Chondrocyte (in vitro differentiated cells): ENCODE measurements around the gene PEPD. TPM values are rescaled to one million over a fixed set of nuclear protein-coding genes. Genes with fewer than 3 reads are reported as not detected.

Experiments used
- DNase-seq: peaks from one replicate; pipeline ENCODE4 v3.0.0; 2021; ENCODE audit warnings: mixed read lengths, low spot score
- H3K27ac Mint-ChIP-seq: one replicate; pipeline ENCODE4 v1.8.0; 2021; ENCODE audit warnings: mild to moderate bottlenecking, moderate library complexity, mixed read lengths; ENCODE audit not compliant: unreplicated experiment
- H3K27me3 Mint-ChIP-seq: 2 replicates; pipeline ENCODE4 v1.8.0; 2021; ENCODE audit warnings: low read depth, mixed read lengths
- H3K36me3 Mint-ChIP-seq: 2 replicates; pipeline ENCODE4 v1.8.0; 2021; ENCODE audit warnings: low read depth, mixed read lengths
- H3K4me1 Mint-ChIP-seq: 2 replicates; pipeline ENCODE4 v1.8.0; 2021; ENCODE audit warnings: low read depth, mild to moderate bottlenecking, mixed read lengths
- H3K4me3 Mint-ChIP-seq: one replicate; pipeline ENCODE4 v1.8.0; 2021; ENCODE audit warnings: mild to moderate bottlenecking, moderate library complexity, mixed read lengths; ENCODE audit not compliant: unreplicated experiment
- H3K9me3 Mint-ChIP-seq: 2 replicates; pipeline ENCODE4 v1.8.0; 2021; ENCODE audit warnings: low read depth, mixed read lengths
- total RNA-seq: library from RNA; stranded (reverse); gene quantifications from 3 replicates; pipeline ENCODE4 v1.2.1, GENCODE V29; 2021
- TF ChIP-seq, protein P1 (sequence below): fragments of 200-600 bp; sonication (generic); IDR thresholded peaks from 2 replicates; pipeline ENCODE4 v1.5.0; 2021; ENCODE audit warnings: antibody characterized with exemption, mild to moderate bottlenecking, moderate library complexity

PEPD gene
- total RNA-seq, 1 donor from 2014 or later, result 55.6 TPM

DNA sequence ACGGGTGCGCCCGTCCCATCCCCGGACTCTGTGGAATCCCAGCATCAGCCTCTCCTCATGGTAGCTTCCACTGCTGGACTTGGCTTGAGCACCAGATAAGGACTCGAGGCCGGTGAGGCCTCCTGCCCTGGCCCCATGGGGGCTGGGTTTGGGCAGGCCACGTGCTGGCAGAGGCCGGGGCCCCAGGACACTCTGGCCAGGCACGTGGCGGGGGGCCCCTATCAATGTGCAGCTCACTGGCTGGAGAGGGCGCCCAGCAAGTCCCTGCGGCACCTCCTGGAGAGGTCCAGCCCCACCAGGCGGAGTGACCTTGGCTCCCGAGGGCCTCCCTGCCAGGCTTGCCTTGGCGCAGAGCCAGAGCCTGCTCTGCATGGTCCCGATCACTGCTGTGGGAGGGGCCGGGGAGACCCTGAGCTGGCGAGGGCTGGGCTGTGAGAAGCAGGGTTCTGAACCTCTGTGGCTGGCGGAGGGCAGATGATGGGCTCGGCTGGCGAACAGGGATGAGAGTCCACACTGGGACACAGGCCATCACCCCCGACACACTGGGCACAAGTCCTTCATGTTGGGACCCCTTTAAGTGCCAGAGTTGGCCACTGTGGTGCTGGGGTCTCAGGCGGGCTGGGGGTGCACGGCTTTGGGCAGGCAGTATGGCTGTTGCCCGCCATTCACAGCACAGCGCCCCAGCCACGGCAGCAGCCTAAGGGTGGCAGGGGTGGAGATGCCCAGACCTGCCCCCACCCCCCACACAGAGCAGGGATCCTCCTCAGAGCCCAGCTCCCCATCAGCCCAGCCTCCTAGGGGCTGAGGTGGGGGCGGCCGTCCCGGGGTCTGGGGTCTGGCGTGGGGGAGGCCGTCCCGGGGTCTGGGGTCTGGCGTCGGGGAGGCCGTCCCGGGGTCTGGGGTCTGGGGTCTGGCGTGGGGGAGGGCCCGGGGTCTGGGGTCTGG is 129.0 kb downstream of the PEPD start:
- H3K27me3 Mint-ChIP-seq, result no peaks in the 10 kb centered on the region
- no peaks in the 10 kb centered on the region for H3K9me3 Mint-ChIP-seq
- peaks cover 16% of the 10 kb centered on the region for H3K4me1 Mint-ChIP-seq
- H3K27ac Mint-ChIP-seq, result no peak overlapping the region
- TF ChIP-seq, protein P1, sequence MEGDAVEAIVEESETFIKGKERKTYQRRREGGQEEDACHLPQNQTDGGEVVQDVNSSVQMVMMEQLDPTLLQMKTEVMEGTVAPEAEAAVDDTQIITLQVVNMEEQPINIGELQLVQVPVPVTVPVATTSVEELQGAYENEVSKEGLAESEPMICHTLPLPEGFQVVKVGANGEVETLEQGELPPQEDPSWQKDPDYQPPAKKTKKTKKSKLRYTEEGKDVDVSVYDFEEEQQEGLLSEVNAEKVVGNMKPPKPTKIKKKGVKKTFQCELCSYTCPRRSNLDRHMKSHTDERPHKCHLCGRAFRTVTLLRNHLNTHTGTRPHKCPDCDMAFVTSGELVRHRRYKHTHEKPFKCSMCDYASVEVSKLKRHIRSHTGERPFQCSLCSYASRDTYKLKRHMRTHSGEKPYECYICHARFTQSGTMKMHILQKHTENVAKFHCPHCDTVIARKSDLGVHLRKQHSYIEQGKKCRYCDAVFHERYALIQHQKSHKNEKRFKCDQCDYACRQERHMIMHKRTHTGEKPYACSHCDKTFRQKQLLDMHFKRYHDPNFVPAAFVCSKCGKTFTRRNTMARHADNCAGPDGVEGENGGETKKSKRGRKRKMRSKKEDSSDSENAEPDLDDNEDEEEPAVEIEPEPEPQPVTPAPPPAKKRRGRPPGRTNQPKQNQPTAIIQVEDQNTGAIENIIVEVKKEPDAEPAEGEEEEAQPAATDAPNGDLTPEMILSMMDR, result no peak
- no peaks in the 10 kb centered on the region for H3K36me3 Mint-ChIP-seq
- no peak for DNase-seq
- H3K4me3 Mint-ChIP-seq, result no peak overlapping the region

DNA sequence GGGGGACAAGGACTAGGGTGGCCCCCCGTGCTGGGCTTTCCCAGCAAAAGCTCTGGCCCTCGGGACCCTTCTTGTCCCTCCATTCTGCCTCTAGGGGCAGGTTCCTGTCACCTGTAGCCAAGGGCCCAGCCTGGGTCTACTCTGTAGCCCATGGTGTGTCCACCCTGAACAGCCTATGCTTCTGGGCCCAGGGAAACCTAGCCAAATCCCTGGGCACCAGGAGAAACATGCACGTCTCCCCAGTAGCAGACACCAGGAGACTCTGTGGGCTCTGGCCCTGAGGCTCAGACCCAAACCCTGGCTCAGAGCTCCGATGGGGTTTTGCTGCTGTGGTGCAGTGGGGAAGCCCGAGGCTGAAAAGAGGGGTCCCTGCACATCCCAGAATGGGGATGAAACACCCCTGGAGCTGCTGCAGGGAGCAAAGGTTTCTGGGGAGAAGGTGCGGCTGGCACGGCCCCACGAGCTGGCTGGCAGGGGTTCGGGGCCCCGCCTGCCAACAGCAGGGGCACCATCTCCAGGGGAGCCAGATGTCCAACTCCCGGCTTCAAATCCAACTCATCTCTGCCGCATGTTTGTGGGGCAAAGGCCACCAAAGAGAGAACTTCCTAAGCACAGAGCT is 129.9 kb downstream of the PEPD start:
- TF ChIP-seq, protein P1, result no peak
- no peak for DNase-seq
- no peak overlapping the region for H3K4me3 Mint-ChIP-seq
- peaks cover 11% of the 10 kb centered on the region for H3K4me1 Mint-ChIP-seq
- no peak overlapping the region for H3K27ac Mint-ChIP-seq
- no peaks in the 10 kb centered on the region for H3K9me3 Mint-ChIP-seq
- H3K27me3 Mint-ChIP-seq, result no peaks in the 10 kb centered on the region
- H3K36me3 Mint-ChIP-seq, result no peaks in the 10 kb centered on the region

DNA sequence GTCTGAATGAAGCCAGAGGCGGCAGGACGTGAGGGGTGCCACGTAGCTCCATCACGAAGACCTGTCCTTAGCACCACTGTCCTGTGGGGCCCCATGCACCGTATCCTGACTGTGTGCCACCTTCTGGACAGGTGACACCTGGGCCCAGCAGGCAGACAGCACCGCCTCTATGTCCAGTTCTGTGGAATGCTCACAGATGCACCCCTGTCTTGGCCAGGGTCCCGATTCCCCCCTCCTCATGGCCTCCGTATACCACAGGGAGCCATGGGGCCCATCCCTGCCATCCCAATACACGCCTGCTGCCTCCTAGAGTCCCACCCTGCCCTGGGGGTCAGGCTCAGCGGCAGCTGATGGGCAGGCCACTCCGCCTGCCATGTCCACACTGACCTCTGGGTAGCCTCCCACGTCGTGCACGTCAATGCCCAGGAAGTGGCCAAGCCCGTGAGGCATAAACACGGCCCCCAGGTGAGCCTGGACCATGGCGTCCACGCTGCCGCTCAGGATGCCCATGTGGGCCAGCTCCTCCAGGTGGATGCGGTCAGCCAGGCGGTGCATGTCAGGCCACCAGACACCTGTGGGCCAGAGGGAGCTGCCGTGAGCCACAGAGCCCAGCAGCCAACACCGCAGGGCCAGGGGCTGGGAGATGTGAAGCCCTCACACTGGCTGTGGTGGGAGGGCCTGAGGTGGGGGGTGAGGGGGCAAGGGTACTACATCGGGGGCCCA is 130.5 kb downstream of the PEPD start:
- H3K4me3 Mint-ChIP-seq, result no peak overlapping the region
- H3K4me1 Mint-ChIP-seq, result peaks cover 5% of the 10 kb centered on the region
- no peaks in the 10 kb centered on the region for H3K9me3 Mint-ChIP-seq
- no peak for DNase-seq
- TF ChIP-seq, protein P1, result no peak
- H3K27ac Mint-ChIP-seq, result no peak overlapping the region
- H3K36me3 Mint-ChIP-seq, result no peaks in the 10 kb centered on the region
- H3K27me3 Mint-ChIP-seq, result no peaks in the 10 kb centered on the region

DNA sequence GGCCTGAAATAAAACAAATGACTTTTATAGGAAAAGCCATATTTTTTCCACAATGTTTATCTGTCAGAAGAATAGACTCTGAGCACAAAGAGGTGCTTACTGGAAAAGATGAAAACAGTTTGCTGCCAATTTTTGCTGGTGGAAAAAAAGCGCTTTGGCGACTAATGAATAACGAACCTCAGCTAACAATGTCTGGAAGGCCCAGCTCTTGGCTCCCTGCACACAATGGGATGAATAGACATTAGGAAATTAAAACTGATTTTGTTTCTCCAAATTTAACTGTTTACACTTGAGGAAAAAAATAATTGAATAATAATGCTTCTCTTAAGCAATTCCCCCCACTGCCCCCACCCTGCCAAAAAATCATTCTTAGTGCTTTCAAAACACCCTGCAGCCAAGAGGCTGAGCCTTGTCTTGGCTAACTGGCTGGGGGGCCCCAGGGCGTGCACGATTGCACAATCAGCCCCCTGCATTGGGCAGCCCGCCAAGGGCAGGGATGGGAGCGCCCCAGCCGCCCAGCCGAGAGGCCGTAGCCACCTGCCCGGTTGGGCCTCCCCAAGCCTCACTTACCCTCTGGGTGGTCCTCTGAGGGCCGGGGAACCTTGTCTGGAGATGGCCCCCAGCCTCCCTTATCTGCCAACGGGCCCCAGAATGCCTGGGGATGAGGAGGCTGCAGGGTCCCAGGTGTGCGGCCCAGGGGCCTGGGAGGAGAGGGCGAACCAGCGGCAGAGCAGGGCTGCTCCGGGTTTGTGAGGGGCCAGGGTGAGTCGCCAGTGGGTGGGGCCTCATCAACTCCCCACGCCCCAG is 131.3 kb downstream of the PEPD start:
- H3K4me1 Mint-ChIP-seq, result peaks cover 3% of the 10 kb centered on the region
- no peak overlapping the region for H3K27ac Mint-ChIP-seq
- H3K4me3 Mint-ChIP-seq, result no peak overlapping the region
- TF ChIP-seq, protein P1, result no peak
- DNase-seq, result no peak
- no peaks in the 10 kb centered on the region for H3K9me3 Mint-ChIP-seq
- no peaks in the 10 kb centered on the region for H3K27me3 Mint-ChIP-seq
- H3K36me3 Mint-ChIP-seq, result no peaks in the 10 kb centered on the region
